ENCODE data around the gene DGAT2. TPM values are rescaled to one million over a fixed set of nuclear protein-coding genes. Genes with fewer than 3 reads are reported as not detected.

DGAT2 gene
- total RNA-seq, 2 experiments from 2014 or later: 2.5 to 3.1 TPM

- intact Hi-C loops (cut with micrococcal nuclease): no loop called here
- H3K27ac Mint-ChIP-seq: peak overlapping the region; percentile 2
- H3K27me3 Mint-ChIP-seq: peaks cover 8% of the 10 kb centered on the region
- peaks cover 26% of the 10 kb centered on the region for H3K4me1 Mint-ChIP-seq (ENCODE audit: low read depth)
- H3K9me3 Mint-ChIP-seq: no peaks in the 10 kb centered on the region
- POLR2A ChIA-PET: no interaction called here
- no peaks in the 10 kb centered on the region for H3K36me3 Mint-ChIP-seq
- H3K4me3 Mint-ChIP-seq: no peak overlapping the region
- CTCF ChIA-PET: interaction anchor here (0.7 to 1.8 kb wide), 2 partner anchors 68 to 123 kb away, joined by 3 to 5 read pairs; no protein-coding TSS in a partner anchor
- peak; percentile 59 for DNase-seq
These were observed 5.2 kb downstream of the DGAT2 start for GRCh38 chr11:75773595-75774353.

DNA sequence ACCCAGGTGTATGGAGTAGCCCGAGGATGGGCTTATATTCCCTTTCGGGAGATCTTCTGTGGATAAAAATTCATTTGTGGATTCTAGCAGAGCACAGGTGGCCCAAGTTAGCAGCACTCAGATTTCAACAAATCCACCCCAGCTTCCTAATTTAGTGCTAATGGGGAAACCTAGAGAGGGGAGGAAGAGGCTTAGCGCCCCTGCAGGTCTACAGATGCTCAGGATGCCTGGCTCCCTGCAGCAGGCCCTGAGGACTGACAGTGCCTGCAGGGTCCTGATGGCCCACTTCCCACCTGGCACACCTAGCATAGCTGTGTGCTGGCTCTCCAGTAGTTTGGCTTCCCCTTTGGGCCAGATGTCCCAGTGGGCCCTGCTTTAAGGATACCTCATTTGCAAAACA lies 6.5 kb downstream of the DGAT2 start:
- ChIA-PET CTCF (no interaction called here), POLR2A (no interaction called here)
- H3K27ac Mint-ChIP-seq: no peak overlapping the region

GRCh38 chr11:75776546-75776945 lies 8.0 kb downstream of the DGAT2 start:
- Mint-ChIP-seq H3K27me3 (no peaks in the 10 kb centered on the region), H3K9me3 (no peaks in the 10 kb centered on the region), H3K36me3 (no peaks in the 10 kb centered on the region), H3K4me3 (no peak overlapping the region), H3K27ac (no peak overlapping the region), H3K4me1 (ENCODE audit: low read depth) (peaks cover 20% of the 10 kb centered on the region)
- intact Hi-C loops (cut with micrococcal nuclease): no loop called here
- DNase-seq: no peak
- ChIA-PET POLR2A (no interaction called here), CTCF (interaction anchor here (1.6 kb wide), 1 partner anchor 53 kb away, joined by 6 read pairs; no protein-coding TSS in a partner anchor)

More for the DNA sequence above, 6.5 kb downstream of the DGAT2 start:
- intact Hi-C loops (cut with micrococcal nuclease): no loop called here
- Mint-ChIP-seq H3K9me3 (no peaks in the 10 kb centered on the region), H3K4me1 (ENCODE audit: low read depth) (peaks cover 20% of the 10 kb centered on the region), H3K27me3 (no peaks in the 10 kb centered on the region), H3K4me3 (no peak overlapping the region), H3K36me3 (no peaks in the 10 kb centered on the region)
- DNase-seq: no peak

DNA sequence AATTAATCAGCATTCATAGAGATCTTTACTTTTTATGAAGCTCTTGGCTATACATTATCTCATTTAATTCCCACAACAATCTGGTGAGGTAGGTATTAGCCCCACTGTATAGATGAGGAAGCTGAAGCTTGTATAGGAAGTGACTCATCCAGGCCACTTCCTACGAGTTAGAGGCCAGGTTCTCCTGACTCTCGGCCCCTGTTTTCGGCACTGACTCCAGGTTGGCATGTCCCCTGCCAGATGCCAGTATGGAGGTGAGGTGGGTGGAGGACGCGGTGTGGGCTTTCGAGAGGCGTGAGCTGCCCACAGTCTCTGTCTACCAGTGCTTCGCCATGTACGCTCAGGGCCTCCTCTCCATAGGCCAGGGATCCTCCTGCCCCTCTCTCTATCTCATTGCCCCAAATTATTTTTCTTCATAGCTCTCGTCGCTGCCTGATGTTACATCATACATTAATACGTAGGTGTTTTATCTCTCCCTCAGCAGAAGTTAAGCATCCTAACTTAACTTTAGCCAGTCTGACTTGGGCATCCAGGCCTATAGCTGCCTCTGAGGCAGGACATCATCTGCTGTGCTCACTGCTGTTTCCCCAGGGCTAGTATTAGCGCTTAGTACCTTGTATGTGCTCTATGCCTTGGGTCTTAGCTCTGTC lies 9.0 kb downstream of the DGAT2 start:
- H3K4me3 Mint-ChIP-seq: no peak overlapping the region
- CTCF ChIA-PET: interaction anchor here (0.7 to 1.6 kb wide), 2 partner anchors 54 to 71 kb away, joined by 5 to 6 read pairs; no protein-coding TSS in a partner anchor
- peaks cover 20% of the 10 kb centered on the region for H3K4me1 Mint-ChIP-seq (ENCODE audit: low read depth)
- no peaks in the 10 kb centered on the region for H3K9me3 Mint-ChIP-seq
- H3K27me3 Mint-ChIP-seq: no peaks in the 10 kb centered on the region
- H3K27ac Mint-ChIP-seq: no peak overlapping the region
- no peaks in the 10 kb centered on the region for H3K36me3 Mint-ChIP-seq
- intact Hi-C loops (cut with micrococcal nuclease): no loop called here
- POLR2A ChIA-PET: no interaction called here
- DNase-seq: no peak

GRCh38 chr11:75778962-75779361 lies 10.4 kb downstream of the DGAT2 start:
- H3K27me3 Mint-ChIP-seq: no peaks in the 10 kb centered on the region
- peaks cover 13% of the 10 kb centered on the region for H3K4me1 Mint-ChIP-seq (ENCODE audit: low read depth)
- intact Hi-C loops (cut with micrococcal nuclease): no loop called here
- no peak overlapping the region for H3K4me3 Mint-ChIP-seq
- no peaks in the 10 kb centered on the region for H3K36me3 Mint-ChIP-seq
- H3K27ac Mint-ChIP-seq: no peak overlapping the region
- ChIA-PET CTCF (no interaction called here), POLR2A (interaction anchor here (0.6 kb wide), 1 partner anchor 34 kb away, joined by 5 read pairs; no protein-coding TSS in a partner anchor)
- no peak for DNase-seq
- H3K9me3 Mint-ChIP-seq: no peaks in the 10 kb centered on the region

GRCh38 chr11:75779960-75780359 lies 11.4 kb downstream of the DGAT2 start:
- ChIA-PET POLR2A (no interaction called here), CTCF (interaction anchor here (1.0 to 1.4 kb wide), 2 partner anchors 22 to 74 kb away, joined by 3 to 4 read pairs; no protein-coding TSS in a partner anchor)
- H3K9me3 Mint-ChIP-seq: no peaks in the 10 kb centered on the region
- no peak for DNase-seq
- H3K27me3 Mint-ChIP-seq: no peaks in the 10 kb centered on the region
- no peak overlapping the region for H3K27ac Mint-ChIP-seq
- no peaks in the 10 kb centered on the region for H3K36me3 Mint-ChIP-seq
- intact Hi-C loops (cut with micrococcal nuclease): no loop called here
- H3K4me1 Mint-ChIP-seq (ENCODE audit: low read depth): peaks cover 13% of the 10 kb centered on the region
- no peak overlapping the region for H3K4me3 Mint-ChIP-seq

DNA sequence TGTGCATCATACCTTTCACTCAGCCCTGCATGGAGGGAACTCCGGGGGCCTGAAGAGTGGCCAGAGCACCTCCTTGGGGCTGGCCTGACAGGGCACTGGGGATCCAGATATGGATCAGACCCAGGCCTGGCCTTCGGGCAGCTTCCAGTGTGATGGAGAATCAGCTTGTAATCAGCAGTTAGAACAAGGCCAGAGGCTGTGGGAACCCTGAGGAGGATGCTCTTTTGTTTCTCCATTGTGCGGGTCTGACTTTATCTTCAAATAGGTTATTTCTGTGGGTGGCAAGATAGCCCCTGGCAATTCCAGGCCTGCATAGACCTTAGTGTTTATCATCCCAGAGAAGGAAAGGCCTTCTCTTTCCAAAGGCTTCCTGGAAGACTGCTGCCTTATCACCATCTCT lies 12.3 kb downstream of the DGAT2 start:
- intact Hi-C loops (cut with micrococcal nuclease): no loop called here
- CTCF ChIA-PET: interaction anchor here (0.6 to 1.4 kb wide), 3 partner anchors 75 to 371 kb away, joined by 3 to 4 read pairs (median 3); no protein-coding TSS in a partner anchor
- Mint-ChIP-seq H3K4me1 (ENCODE audit: low read depth) (peaks cover 13% of the 10 kb centered on the region), H3K9me3 (no peaks in the 10 kb centered on the region), H3K27me3 (no peaks in the 10 kb centered on the region), H3K36me3 (no peaks in the 10 kb centered on the region), H3K27ac (no peak overlapping the region), H3K4me3 (no peak overlapping the region)
- no peak for DNase-seq
- POLR2A ChIA-PET: no interaction called here

GRCh38 chr11:75781296-75781695 lies 12.7 kb downstream of the DGAT2 start:
- intact Hi-C loops (cut with micrococcal nuclease): no loop called here
- Mint-ChIP-seq H3K27ac (no peak overlapping the region), H3K9me3 (no peaks in the 10 kb centered on the region), H3K4me3 (no peak overlapping the region), H3K36me3 (no peaks in the 10 kb centered on the region), H3K4me1 (ENCODE audit: low read depth) (peaks cover 13% of the 10 kb centered on the region), H3K27me3 (no peaks in the 10 kb centered on the region)
- ChIA-PET POLR2A (no interaction called here), CTCF (interaction anchor here (0.6 to 1.3 kb wide), 2 partner anchors 205 to 371 kb away, joined by 3 read pairs; no protein-coding TSS in a partner anchor)
- no peak for DNase-seq

DNA sequence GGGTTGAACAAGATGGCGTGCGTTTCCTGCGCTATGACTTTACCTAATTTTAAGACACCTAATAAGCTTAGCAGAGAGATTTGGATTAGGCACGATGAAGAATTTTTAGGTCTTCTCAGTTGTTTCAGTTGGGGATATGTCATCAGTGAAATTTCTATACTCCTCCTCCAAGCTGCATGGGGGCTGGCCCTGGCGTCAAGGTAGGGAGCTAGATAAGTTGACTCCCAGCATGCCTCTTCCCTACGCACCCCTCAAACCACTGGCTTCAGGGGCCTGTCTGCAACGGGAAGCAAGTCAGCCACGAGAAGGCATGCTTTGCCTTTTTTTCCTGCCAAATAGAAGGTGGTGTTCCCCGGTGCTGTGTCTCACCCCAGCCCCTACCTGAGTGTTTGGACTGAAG lies 13.3 kb downstream of the DGAT2 start:
- ChIA-PET CTCF (interaction anchor here (1.3 kb wide), 1 partner anchor 370 kb away, joined by 3 read pairs; no protein-coding TSS in a partner anchor), POLR2A (no interaction called here)
- H3K4me3 Mint-ChIP-seq: no peak overlapping the region
- peaks cover 13% of the 10 kb centered on the region for H3K4me1 Mint-ChIP-seq (ENCODE audit: low read depth)
- no peaks in the 10 kb centered on the region for H3K27me3 Mint-ChIP-seq
- no peak overlapping the region for H3K27ac Mint-ChIP-seq
- DNase-seq: no peak
- intact Hi-C loops (cut with micrococcal nuclease): no loop called here
- no peaks in the 10 kb centered on the region for H3K36me3 Mint-ChIP-seq
- H3K9me3 Mint-ChIP-seq: no peaks in the 10 kb centered on the region

DNA sequence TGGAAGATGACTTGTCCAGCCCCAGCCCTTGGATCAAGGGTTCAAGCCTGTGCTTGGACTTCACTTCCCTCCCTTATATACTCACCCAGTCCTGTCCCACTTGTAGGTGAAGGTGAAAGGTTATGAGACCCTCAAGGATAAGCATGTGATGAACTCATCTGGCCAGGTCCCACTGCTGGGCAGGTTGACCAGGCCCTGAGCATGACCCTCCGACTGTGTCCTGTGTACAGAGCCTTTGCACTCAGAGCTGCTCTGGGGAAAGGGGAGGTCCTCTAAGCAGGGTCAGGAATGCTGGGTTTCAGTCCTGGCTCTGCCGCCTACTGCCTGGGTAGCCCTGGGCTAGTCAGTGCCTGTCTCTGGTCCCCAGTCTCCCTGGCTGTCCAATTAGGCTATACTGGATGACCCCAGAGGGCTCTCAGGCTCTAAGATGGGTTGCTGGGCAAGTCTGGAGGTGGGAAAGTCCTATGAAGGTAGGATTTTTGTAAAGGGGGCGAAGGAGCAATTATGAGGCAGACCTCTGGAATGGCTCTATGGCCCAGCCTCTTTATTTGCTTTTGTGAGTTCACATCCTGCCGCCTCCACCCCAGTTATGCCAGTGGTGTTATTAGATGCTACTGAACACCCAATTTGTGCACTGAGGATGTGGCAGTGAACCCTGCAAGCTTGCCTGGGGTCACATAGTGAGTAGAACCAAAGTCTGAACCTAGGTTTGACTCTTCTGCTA lies 14.1 kb downstream of the DGAT2 start:
- ChIA-PET CTCF (no interaction called here), POLR2A (no interaction called here)
- intact Hi-C loops (cut with micrococcal nuclease): no loop called here
- Mint-ChIP-seq H3K4me1 (ENCODE audit: low read depth) (peaks cover 4% of the 10 kb centered on the region), H3K27ac (no peak overlapping the region), H3K27me3 (no peaks in the 10 kb centered on the region), H3K9me3 (no peaks in the 10 kb centered on the region), H3K36me3 (no peaks in the 10 kb centered on the region), H3K4me3 (no peak overlapping the region)
- no peak for DNase-seq

GRCh38 chr11:75783416-75784084 lies 15.0 kb downstream of the DGAT2 start:
- no peaks in the 10 kb centered on the region for H3K9me3 Mint-ChIP-seq
- CTCF ChIA-PET: interaction anchor here (1.2 kb wide), 1 partner anchor 19 kb away, joined by 3 read pairs; no protein-coding TSS in a partner anchor

GRCh38 chr11:75784085-75784478 lies 15.5 kb downstream of the DGAT2 start:
- Mint-ChIP-seq H3K27me3 (no peaks in the 10 kb centered on the region), H3K9me3 (no peaks in the 10 kb centered on the region), H3K27ac (no peak overlapping the region), H3K4me3 (no peak overlapping the region), H3K36me3 (no peaks in the 10 kb centered on the region), H3K4me1 (ENCODE audit: low read depth) (no peaks in the 10 kb centered on the region)
- CTCF ChIA-PET: interaction anchor here (1.2 kb wide), 1 partner anchor 19 kb away, joined by 3 read pairs; no protein-coding TSS in a partner anchor
- DNase-seq: no peak
- POLR2A ChIA-PET: no interaction called here
- intact Hi-C loops (cut with micrococcal nuclease): no loop called here

More at GRCh38 chr11:75783416-75784084, 15.0 kb downstream of the DGAT2 start:
- DNase-seq: no peak
- no peaks in the 10 kb centered on the region for H3K27me3 Mint-ChIP-seq
- H3K4me3 Mint-ChIP-seq: no peak overlapping the region
- POLR2A ChIA-PET: no interaction called here
- H3K36me3 Mint-ChIP-seq: no peaks in the 10 kb centered on the region
- intact Hi-C loops (cut with micrococcal nuclease): no loop called here
- H3K27ac Mint-ChIP-seq: no peak overlapping the region
- no peaks in the 10 kb centered on the region for H3K4me1 Mint-ChIP-seq (ENCODE audit: low read depth)
